Measurements from ENCODE around the gene TINAGL1.

Gene TINAGL1

DNA sequence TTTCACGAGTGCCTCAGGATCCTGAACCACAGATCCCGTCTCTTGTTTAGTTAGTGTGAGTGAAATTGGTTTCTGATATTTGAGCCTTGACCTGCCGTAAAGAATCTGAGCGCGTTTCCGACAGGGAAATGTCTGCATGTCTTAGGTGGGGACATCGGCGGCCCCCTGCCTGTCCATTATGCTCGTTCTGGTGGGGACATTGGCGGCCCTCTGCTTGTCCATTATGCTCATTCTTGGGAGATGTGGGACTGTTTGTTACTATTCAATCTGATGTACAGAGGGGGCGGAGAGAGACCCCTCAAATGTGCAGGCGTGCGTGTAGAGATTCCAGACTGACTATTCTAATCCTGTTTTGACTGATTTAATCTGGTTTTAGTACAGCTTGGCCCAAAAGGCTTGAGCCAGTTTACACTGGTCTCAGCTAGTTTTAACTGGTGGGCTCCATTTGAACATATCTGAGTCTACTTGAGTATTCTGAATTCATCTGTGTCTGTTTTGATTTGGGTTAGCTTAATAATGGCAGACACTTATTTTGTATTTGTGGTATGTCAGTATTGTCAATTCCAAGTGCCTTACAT, 6.6 kb upstream of the TINAGL1 start:
- DNase-seq: no peak

- no peak for DNase-seq
Measured at GRCh38 chr1:31570228-31570627, 6.1 kb upstream of the TINAGL1 start.

DNA sequence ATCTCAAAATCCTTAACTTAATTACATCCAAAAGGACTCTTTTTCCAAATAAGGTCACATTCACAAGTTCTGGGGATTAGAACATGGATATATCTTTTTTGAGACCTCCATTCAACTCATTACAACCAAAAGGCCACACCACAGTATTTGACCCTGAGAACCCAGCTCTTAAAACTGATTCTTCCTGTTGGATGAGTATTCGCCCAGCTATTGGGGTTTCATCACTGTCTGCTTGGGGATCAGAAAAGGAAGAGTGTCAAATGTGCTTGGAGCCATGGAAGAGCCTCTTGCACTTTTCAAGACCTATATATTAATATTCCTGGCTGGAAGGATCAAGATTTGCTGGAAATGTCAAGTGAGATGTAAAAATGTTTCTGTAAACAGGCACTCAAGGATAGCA, 5.4 kb upstream of the TINAGL1 start:
- no peak for DNase-seq

GRCh38 chr1:31571340-31572295, 4.7 kb upstream of the TINAGL1 start:
- DNase-seq: no peak

GRCh38 chr1:31572323-31573104, 3.8 kb upstream of the TINAGL1 start:
- DNase-seq: no peak

- no peak for DNase-seq
Measured at GRCh38 chr1:31573261-31573660, 3.1 kb upstream of the TINAGL1 start.

DNA sequence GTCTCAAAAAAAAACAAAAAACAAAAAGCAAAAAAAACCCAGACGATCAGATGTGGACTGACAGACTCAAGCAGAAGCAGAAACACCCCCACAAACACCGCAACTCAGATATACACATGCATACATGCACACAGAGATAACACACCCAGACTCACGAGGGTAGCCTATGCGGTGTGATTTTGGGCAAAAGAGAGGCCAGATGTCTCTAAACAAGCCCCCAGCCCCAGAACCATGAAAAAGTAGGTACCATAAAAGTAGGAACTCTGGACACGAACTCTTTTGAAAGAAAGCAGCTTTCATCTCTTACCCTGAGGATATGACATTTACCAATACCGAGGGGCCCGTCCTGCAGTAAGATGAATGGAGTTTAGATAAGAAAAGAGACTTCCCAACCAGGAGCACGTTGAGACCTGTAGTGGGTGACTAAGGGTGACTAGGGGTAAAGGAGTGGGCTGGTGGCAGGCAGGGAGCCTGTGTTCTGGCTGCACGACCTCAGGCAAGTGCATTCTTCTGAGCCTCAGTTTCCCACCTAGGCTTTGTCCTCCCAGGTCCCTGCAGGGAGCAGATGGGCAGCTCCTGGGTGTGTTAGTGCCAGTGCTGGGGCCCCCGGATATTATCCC, 1.5 kb upstream of the TINAGL1 start:
- no peak for DNase-seq

- DNase-seq: no peak
Measured at GRCh38 chr1:31575369-31576140, 760 bp upstream of the TINAGL1 start.

DNA sequence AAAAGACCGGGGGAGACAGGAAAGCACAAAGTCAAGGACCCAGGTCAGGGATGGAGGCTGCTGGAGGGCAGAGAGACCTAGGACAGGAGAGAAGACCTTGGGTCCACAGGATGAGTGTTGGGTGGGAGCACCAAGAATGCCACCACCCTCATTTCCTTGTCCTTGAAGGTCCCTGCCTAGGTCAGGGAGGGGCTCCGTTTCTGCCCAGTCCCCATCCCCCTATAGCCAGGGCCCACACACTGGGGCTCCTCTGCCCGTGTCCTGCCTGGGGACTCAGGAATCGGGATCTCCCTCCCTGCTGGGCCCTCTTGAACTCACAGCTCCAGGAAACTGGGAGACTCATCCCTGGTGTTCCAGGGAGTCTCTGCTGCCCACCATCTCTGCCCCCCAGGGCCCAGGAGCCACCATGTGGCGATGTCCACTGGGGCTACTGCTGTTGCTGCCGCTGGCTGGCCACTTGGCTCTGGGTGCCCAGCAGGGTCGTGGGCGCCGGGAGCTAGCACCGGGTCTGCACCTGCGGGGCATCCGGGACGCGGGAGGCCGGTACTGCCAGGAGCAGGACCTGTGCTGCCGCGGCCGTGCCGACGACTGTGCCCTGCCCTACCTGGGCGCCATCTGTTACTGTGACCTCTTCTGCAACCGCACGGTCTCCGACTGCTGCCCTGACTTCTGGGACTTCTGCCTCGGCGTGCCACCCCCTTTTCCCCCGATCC, 584 bp downstream of the TINAGL1 start:
- no peak for DNase-seq

GRCh38 chr1:31577515-31578192, 1.3 kb downstream of the TINAGL1 start:
- DNase-seq: no peak

DNA sequence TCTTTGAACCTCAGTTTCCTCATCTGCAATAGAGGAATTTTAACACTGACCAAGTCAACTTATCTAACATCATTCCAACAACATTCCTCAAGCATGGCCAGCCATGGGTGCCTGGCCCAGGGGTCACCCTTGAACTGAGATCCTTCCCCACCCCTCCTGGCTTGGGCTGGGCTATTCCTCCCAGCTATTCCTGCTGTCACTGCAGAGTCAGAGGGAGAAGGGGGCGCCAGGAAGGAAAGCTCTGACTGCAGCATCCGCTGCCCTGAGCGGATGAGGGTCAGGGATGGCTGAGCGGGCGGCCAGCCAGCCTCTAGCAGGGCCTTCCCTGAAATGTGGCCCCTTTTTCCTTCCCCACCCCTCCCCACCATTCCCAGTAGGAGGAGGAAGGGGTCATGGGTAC, 3.1 kb downstream of the TINAGL1 start:
- DNase-seq: no peak

GRCh38 chr1:31580513-31580870, 4.2 kb downstream of the TINAGL1 start:
- DNase-seq: no peak

DNA sequence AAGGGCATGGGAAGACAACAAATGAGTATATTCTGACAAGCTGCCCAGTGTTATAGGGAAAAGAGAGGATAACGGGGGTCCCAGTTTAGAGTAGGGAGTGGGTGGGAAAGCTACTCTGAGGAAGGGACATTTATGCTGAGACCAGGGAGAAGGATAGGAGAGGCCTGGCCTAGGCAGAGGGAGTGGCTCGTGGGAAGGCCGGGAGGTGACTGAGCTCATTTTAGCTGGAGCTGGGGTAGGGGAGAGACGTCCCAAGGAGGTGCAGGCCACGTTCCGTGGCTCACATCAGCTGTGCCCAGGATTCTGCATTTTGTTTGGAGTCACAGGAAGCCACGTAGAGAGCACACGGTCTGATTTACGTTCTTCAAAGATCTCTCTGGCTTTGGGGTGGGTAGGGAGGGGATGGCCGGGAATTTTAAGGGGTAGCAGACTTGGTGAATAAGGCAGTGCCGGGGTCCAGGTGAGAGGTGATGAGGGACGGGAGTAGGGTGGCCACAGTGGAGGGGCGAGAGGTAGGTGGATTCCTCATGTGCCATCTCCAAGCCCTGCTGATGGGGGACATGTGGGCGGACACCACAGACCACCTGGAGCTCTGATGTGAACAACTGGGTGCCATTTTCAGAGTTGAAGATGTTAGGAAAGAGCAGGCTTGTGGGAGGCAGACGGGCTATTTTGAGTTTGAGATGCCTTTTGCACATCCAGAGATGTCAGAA, 4.7 kb downstream of the TINAGL1 start:
- no peak for DNase-seq

- DNase-seq: no peak
Measured at GRCh38 chr1:31581821-31582810, 5.8 kb downstream of the TINAGL1 start.

DNA sequence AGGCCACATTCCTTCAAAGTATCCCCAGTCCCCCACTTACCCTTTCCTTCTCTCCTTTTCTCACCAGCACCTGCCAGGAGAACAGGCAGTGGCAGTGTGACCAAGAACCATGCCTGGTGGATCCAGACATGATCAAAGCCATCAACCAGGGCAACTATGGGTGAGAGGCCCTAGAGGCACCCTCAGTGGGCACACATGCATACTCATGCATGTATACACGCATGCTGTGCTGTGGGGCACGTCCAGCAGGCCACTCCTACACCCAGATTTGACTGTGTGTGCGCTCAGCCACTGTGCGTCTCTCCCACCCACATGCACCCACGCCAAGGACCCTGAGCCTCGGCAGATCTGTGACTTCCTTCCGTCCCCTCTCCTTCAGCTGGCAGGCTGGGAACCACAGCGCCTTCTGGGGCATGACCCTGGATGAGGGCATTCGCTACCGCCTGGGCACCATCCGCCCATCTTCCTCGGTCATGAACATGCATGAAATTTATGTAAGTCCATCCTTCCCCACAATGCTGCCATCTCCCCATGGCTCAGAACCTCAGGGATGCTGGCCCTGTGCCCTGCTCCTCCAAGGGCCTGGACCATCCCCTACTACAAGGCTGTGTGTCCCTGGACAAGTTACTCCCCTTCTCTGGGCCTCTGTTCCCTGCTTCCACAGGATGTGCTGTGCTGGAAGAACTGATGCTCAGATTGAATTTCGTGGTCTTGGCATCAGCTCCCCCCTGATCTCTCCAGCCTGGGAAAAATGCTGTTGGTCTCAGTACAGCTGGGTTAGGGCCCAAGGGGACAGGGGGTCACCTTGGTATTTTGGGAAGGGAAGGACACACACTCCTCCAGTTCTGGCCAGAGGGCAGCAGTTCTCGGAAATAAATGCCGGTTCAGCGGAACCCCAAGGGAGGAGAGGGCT, 7.0 kb downstream of the TINAGL1 start:
- DNase-seq: no peak

- no peak for DNase-seq
Measured at GRCh38 chr1:31583995-31584868, 7.9 kb downstream of the TINAGL1 start.
